ENCODE data around the gene RAPGEF1.

DNA sequence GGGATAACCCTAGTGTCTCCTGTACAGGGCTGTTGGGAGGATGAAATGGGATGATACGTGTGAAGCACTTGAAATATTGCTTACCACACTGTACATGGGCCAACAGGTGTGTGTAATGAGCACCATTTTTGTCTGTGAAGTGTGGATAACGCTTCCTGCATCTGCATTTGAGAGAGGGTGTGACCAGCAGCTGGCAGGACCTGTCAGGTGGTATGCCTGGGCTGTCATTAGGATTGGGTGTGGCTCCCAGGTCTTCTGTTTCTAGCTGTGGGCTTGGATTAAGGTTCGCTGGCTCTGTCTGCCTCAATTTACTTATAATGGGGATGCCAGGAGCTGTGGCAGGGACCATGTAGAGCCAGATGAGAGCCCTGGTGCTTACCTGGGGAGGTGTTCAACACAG lies 120.2 kb downstream of the RAPGEF1 start:
- TF ChIP-seq, protein P1, sequence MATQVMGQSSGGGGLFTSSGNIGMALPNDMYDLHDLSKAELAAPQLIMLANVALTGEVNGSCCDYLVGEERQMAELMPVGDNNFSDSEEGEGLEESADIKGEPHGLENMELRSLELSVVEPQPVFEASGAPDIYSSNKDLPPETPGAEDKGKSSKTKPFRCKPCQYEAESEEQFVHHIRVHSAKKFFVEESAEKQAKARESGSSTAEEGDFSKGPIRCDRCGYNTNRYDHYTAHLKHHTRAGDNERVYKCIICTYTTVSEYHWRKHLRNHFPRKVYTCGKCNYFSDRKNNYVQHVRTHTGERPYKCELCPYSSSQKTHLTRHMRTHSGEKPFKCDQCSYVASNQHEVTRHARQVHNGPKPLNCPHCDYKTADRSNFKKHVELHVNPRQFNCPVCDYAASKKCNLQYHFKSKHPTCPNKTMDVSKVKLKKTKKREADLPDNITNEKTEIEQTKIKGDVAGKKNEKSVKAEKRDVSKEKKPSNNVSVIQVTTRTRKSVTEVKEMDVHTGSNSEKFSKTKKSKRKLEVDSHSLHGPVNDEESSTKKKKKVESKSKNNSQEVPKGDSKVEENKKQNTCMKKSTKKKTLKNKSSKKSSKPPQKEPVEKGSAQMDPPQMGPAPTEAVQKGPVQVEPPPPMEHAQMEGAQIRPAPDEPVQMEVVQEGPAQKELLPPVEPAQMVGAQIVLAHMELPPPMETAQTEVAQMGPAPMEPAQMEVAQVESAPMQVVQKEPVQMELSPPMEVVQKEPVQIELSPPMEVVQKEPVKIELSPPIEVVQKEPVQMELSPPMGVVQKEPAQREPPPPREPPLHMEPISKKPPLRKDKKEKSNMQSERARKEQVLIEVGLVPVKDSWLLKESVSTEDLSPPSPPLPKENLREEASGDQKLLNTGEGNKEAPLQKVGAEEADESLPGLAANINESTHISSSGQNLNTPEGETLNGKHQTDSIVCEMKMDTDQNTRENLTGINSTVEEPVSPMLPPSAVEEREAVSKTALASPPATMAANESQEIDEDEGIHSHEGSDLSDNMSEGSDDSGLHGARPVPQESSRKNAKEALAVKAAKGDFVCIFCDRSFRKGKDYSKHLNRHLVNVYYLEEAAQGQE (IDR thresholded peaks at IDR 0.05; ENCODE audit: low read depth), result no peak
- TF ChIP-seq NFIC (IDR thresholded peaks at IDR 0.05) (no peak), EP300 (IDR thresholded peaks at IDR 0.05; ENCODE audit: borderline replicate concordance) (no peak), CEBPB (IDR thresholded peaks at IDR 0.05) (no peak), TAF1 (IDR thresholded peaks at IDR 0.05; ENCODE audit: low read depth) (no peak), TCF12 (IDR thresholded peaks at IDR 0.05; ENCODE audit: low read depth) (no peak), ZBTB7A (IDR thresholded peaks at IDR 0.05; ENCODE audit: low read depth) (no peak)
- TF ChIP-seq, protein P2, sequence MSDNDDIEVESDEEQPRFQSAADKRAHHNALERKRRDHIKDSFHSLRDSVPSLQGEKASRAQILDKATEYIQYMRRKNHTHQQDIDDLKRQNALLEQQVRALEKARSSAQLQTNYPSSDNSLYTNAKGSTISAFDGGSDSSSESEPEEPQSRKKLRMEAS (IDR thresholded peaks at IDR 0.05), result no peak
- TF ChIP-seq, protein P3, sequence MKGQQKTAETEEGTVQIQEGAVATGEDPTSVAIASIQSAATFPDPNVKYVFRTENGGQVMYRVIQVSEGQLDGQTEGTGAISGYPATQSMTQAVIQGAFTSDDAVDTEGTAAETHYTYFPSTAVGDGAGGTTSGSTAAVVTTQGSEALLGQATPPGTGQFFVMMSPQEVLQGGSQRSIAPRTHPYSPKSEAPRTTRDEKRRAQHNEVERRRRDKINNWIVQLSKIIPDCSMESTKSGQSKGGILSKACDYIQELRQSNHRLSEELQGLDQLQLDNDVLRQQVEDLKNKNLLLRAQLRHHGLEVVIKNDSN (IDR thresholded peaks at IDR 0.05), result no peak
